Measurements from ENCODE around the gene IGFBP4.
"Not testable (repeated sequence)": the region's sequence is repeated elsewhere in the genome, so short reads cannot be mapped to it uniquely, and the experiment has no call there.

The IGFBP4 gene

DNA sequence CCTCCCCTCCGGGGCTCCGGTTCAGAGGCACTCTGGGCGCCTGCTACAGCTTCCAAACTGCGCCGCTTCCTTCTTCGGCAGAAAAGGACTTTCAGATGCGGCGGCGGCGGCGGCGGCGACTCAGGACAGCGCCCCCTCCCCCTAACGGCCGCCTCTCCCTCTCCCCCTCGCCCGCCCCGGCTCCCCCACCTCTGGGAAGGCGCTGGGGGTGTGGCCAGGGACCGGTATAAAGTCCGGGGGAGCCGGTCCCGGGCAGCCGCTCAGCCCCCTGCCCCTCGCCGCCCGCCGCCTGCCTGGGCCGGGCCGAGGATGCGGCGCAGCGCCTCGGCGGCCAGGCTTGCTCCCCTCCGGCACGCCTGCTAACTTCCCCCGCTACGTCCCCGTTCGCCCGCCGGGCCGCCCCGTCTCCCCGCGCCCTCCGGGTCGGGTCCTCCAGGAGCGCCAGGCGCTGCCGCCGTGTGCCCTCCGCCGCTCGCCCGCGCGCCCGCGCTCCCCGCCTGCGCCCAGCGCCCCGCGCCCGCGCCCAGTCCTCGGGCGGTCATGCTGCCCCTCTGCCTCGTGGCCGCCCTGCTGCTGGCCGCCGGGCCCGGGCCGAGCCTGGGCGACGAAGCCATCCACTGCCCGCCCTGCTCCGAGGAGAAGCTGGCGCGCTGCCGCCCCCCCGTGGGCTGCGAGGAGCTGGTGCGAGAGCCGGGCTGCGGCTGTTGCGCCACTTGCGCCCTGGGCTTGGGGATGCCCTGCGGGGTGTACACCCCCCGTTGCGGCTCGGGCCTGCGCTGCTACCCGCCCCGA lies at the start of gene IGFBP4:
Gene IGFBP4 (plus strand): TSS at position 255 of the 792 bp plus-strand sequence. CDS start 286 bp downstream, at position 541.
- no peak for FAIRE-seq

DNA sequence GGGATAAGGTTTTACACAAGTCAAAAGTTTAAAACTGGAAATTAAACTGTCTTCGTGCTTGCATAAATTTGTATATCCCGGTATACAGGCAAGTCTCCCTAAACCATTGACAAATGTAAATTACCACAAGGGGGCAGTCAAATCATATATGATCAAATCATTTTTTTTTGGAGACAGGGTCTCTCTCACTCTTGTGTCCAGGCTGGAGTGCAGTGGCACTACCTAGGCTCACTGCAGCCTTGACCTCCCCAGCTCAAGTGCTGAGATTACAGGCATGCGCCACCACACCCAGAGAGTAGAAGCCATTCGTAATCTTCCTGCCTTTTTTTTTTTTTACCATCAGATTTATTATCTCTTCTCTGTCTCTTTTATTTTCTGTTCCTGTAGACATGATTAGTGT lies 44.1 kb upstream of the IGFBP4 start:
- FAIRE-seq, result no peak

DNA sequence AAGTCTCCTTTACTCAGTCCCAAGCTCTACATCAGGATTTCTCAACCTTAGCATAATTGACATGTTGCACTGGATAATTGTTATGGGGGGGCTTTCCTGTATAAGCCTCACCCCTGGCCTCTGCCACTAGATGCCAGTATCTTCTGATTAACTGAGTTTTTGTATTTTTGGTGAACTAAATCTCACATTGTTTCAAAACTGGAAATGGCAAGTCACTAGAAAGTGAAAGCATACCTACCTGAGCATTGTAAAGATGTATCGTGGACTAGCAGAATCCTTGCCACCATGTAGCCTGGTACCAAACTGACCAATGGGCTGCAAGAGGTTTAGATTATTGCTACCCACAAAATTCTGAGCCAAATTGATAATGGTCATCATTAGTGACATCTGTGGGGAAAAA lies 40.6 kb upstream of the IGFBP4 start:
- no peak for FAIRE-seq

DNA sequence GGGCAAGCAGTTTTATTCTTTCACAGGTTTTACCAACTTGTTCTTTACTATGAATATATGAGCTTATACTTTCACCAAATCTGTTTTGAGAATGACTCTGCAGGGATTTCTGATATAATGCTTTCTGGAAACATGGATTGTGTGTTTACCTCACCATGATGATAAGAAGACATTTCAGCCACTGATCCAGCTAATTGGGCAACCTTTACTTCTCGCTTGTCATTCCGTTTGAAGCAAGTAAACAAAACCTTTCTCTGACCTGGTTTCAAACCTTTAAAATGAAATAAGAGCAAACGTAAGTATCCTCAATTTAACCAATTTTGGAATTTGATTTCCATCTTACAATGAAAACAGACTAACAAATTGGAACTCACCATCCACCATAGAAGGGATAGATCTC lies 39.2 kb upstream of the IGFBP4 start:
- FAIRE-seq, result no peak

DNA sequence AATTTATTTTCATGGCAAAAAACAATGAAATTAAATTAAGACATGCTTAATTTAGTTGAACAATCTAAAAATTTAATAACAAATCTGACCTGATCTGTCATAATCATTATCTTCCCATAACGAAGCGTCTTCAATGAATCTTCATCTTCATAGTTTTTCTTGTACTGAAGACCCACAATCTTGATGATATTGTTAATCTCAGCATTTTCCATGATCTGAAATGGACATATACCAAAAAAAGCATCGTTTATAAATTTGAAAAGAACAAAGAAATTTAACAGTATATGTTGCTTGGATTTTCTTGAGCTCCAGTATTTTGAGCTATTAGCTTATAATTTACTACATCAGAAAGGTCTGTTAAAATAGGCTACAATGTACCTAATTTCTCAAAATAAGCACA lies 35.8 kb upstream of the IGFBP4 start:
- FAIRE-seq, result no peak

DNA sequence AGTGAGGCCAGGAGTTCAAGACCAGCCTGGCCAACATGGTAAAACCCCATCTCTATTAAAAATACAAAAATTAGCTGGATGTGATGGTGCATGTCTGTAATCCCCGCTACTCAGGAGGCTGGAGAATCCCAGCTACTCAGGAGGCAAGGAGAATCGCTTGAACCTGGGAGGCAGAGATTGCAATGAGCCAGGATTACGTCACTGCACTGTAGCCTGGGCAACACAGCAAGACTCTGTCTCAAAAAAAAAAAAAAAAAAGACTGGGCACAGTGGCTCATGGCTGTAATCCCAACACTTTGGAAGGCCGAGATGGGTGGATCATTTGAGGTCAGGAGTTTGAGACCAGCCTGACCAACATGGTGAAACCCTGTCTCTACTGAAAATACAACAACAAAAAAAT lies 33.7 kb upstream of the IGFBP4 start:
- not testable (repeated sequence) for FAIRE-seq

DNA sequence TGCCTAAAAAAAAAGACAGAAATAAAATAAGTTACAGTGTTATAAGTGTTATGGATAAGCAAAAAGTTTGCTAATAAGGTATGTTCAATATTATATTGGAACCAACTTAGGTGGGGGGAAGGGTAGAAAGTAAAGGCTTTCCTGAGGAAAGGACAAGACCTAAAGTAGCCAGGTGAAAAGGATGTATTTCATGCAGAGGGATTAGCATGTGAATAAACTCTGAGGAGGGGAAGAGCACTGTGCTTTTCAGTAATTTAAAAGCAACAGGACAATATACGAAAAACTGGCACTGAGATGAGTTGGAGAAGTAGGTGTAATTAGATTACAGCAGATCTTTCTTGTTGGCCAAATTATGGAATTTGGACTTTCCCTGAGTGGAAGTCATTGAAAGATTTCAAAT lies 33.2 kb upstream of the IGFBP4 start:
- FAIRE-seq, result no peak

DNA sequence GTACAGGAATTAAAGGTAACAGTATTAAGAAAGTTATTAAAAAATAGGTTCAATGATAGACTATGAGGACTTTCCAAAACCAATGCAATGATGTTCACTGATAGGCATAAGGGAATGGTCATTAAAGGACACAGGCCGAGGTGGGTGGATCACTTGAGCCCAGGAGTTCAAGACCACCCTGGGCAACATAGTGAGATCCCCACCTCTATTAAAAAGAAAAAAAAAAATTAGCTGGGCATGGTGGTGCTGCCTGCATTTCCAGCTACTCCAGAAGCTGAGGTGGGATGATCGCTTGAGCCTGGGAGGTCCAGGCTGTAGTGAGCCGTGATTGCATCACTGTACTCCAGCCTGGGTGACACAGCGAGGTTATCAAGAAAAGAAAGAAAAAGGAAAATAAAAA lies 31.4 kb upstream of the IGFBP4 start:
- no peak for FAIRE-seq

DNA sequence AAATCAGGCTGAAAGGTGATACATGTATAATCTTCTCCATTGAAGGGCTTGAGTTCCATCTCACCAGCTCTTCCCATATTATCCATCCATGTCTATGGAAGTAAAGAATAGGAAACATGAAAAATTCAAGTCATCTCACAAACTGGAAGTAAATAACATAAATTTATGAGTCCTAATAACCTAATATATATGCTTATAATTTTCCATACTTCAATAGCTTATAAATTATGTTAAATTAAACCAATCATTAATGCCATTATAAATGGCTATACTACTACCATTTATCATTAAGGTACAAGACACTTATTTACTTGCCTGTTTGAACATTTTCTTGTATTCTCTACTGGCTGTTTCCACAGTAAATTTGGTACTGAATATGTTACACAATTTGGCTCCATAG lies 30.4 kb upstream of the IGFBP4 start:
- no peak for FAIRE-seq

DNA sequence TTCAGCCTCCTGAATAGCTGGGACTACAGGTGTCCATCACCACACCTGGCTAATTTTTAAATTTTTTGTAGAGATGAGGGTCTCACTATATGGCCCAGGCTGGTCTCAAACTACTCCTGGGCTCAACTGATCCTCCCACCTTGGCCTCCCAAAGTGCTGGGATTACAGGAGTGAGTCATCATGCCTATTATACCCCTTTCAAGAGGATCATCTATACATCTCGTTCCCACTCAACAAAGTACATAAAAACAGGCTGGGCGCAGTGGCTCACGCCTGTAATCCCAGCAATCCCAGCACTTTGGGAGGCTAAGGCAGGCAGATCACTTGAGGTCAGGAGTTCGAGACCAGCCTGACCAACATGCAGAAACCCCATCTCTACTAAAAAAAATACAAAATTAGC lies 28.9 kb upstream of the IGFBP4 start:
- not testable (repeated sequence) for FAIRE-seq

DNA sequence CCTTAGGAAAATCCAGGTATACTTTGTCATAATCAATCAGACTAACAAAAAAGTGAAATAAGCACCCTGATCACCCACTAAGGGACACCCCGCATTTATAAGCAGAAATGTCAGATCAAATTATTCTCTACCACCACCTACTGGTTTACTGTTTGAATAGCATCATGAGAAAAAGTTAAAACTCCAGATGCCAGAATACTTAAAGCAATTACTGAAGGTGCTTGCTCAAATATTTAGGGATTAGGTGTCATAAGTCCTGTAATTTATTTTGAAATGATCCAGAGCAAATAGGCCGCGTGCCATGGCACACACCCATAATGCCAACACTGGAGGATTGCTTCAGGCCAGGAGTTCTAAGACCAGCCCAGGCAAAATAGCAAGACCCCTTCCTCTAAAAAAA lies 27.9 kb upstream of the IGFBP4 start:
- no peak for FAIRE-seq

DNA sequence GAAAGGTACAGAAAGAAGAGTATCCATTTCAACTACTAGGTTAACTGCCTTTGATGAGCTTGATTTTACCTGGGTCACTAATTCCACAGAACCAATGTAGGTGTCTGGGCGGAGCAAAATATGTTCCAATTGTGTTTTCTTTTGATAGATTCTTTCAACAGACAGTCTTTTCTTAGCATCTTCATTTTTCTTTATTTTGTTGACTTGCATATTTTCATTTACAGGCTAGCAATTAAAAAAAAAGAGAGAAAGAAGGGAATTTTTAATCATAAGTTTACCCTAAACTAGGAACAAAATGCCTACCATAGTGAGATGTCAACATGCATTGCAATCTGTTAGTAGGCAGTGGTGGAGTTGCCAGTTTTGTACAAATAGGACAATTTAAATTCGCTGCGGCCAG lies 26.6 kb upstream of the IGFBP4 start:
- no peak for FAIRE-seq

DNA sequence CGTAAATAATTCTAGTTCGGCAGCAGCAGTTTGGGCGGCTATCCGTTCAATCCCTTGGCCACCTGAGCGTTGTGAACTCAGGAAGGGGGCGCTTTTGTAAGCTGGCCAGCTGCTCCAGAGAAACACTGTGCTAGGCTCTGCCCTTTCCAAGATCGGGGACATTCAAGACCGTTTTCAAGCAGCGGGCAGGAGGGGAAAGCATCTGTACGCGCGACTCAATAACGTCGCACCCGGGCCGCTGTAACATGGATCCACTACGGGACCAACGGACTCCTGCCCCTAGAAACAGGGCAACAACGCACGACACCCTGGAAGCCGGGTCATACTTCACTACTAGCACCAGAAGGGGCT lies 26.0 kb upstream of the IGFBP4 start:
- FAIRE-seq, result no peak

DNA sequence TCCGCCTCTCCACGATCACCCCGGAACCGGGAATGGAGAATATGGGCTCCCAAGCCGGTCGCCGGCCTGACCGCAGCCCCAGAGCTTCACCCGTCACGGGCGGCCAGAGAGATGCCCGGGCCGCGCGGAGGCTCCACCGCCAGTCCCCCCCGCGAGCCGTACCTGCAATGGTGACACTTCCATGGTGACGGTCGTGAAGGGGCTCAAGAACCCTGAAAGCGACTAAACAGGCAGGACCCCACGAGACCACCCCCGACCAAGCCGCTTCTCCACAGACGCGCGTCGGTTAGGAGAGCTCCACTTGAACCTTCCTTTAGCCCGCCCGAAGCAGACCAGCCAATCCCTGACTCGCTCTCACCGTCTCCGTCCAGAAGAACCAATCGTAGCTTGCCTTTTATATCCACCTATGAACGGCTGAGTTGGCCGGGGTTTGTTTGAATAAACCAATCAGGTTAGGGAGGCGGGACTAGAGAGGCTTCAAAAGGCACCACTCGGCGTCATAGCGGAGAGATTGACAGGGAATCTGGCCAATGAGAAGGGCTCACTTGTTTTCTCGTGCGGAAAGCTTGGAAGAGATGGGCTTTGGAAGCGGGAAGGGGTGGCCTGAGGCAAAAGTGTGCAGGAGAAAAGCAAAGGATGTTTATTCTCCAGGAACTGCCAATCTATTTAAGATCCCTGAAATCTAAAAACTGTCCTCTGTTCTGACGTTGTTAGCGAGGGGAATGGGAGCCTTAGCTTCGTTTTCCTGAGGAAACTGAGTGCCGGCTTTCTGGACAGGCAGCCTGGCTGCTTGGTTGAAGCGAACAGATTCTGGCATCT lies 25.4 kb upstream of the IGFBP4 start, which contains the start of gene TOP2A:
Gene TOP2A (minus strand): TSS at position 288 of the 819 bp plus-strand sequence. CDS start 105 bp downstream, at position 183.
- peak; percentile 76 for FAIRE-seq

DNA sequence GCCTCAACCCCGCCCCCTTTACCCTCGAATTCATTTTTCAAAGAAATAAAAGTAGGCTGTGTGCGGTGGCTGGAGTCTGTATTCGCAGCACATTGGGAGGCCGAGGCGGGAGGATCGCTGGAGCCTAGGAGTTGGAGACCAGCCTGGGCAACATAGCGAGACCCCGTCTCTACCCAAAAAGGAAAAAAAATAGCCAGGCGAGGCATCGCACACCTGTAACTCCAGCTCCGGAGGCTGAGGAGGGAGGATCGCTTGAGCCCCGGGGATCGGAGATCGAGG lies 24.9 kb upstream of the IGFBP4 start:
- no peak for FAIRE-seq

DNA sequence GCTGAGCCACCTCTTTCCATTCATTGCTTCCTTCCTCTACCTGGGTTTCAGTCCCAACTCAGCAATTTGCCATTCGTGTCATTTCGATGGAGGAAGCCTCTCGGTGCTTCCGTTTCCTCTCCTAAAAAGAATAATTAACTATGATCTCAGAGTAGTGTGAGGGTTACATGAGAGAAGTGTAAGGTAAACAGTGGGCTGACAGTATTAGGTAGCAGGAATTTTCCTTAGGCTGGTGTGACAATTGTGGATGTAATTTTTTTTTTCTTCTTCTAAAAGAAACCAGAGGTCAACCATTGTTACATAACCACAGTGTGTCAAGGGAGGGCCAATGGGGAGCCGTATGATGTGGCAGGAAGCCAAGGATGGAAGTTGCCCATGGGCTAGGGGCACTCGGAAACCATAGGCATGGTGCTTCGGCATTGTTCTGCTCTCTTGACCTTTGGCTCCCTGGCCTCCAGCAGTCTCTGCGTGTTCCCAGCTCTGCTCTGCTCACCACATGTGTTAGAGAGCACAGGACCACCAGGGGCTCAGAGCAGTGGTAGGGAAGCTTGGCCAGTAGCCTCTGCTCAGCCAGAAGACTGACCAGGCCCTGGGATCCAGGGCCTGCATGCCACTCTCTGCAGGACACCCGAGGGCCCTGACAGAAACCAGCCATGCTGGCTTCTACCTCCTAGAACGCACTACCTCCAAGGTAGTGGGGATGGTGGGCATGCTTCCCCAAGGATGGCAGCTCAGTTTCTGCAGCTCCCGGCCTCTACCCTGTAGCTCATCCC lies 23.5 kb upstream of the IGFBP4 start:
- no peak for FAIRE-seq

DNA sequence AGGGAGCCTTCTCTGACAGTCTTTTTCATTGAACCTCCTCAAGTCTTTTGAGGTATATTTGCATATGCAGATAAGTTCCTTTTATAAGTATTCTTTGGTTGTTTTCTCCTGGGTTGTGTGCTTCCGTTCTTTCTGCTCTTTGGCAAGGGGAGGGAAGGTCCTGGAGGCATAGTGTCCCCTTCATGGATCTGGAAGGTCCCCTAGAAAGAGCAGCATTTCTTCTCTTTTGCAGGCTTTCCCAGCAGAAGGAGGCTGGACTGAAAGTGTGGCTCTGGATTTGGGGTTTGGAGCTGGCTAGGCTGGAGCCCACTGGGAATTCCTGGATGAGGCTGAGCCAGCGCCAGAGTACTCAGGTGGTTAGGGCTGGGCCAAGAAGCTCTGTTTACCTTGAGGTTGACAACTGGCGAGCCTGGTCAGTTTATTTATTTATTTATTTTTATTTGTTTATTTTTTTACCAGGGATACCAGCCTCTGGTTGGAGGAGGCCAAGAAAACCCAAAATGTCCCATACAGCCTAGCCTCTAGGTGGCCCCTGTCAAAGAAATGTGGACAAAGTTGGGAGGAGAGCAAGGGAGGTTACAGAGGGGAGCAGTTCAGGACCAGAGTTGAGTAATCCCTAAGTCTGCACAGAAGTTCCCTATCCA lies 20.1 kb upstream of the IGFBP4 start:
- no peak for FAIRE-seq

DNA sequence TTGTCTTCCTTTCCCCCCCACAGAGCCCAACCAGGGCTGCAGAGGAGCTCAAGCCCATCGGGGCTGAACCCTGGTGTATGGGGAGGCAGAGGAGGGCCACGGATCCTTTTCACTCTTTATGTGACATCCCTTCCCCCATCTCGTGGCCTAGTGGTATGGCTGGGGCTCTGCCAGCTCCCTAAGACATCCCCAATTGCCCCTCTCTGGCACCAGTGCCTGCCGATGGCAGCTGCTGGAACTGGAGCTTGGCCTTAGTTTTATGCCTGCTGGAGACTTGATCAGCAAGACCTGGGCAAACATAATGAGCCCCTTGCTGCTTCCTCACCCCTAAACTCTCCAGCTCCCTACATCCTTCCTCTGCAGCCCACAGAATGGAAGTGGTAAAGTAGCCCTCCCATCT lies 17.5 kb upstream of the IGFBP4 start:
- FAIRE-seq, result no peak

DNA sequence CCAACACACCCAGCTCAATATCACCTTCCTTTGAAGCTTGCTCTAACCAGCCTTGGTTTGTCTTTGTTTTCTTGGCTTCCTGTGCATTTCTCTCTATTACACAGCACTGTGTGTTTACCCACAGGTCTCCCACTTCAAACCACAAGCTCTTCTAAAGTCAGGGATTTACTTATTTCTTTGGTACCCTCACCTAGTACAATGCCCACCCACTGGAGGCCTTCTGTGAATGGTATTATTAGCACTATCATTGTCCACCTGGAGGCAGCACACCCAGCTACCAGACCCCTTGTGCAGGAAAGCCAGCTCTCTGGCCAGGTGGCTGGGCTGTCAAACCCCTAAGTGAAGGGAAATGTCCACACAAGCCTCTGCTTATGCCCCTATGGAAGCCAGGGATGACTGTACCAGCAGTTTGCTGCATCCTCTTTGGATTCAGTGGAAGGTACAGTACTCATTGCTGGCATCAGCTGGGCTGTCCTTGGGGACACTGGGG lies 16.2 kb upstream of the IGFBP4 start:
- FAIRE-seq, result no peak

DNA sequence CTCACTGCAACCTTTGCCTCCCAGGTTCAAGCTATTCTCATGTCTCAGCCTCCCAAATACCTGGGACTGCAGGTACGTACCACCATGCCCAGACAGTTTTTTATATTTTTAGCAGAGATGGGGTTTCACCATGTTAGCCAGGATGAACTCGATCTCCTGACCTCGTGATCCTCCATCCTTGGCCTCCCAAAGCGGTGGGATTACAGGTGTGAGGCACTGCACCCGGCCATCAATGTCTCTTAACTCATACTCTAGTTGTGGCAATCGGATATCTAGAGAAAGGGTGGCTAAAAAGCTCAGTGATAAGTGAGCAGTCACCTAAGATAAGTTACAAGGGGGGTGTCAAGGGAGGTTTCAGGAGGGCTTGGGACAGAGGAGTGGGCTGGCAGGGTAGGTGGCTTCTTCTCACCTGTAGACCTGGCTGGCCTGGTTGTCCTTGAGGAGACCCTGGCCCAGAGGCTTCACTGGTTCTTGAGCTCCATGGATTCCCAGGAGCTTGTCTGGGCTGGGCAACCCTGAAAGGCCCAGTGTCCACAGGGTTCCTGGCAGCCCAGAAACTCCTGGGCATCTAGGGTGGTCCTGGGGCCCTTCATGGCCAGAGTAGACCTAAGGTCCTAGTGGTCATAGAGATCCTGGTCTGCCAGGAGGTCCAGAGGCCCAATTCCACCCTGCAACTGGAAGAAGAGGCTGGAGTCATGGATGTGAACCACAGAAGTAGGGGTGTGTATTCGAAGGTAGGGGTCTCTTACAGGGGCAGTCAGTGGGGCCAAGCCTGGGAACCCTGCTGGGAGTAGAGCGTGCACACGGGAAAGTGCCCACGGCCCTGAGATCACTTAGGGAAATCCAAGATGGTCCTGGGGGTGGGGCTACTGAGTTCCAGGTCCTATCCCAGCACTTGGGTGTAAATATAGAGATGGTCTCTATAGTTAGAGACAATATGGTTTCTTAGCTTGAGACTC lies 12.7 kb upstream of the IGFBP4 start:
- no peak for FAIRE-seq

DNA sequence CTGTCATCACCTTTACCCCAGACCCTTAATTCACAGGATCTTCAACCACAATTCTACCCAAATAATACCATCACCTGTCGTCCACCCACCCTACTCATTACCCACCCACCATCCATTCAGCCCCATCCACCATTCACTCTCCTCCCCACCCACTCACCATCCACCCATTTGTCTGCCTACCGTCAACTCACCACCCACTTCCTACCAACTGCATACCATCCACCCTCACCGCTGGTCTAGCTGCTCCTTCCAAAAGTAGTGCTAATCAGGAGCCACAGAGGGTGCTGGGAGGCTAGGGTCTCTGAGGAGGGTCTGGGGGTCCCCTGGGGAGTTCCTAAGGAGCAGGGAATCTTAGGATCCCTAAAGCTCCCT lies 12.0 kb upstream of the IGFBP4 start:
- no peak for FAIRE-seq

Measured in colon (tissue), 2 donors.